Suprapubic skin (tissue), 4 donors: ENCODE results near the gene SLC17A1. TPM values are rescaled to one million over a fixed set of nuclear protein-coding genes. Genes with fewer than 3 reads are reported as not detected.

Source experiments
- DNase-seq, 2 donors: peaks; one replicate each; pipeline ENCODE4 v3.0.0-alpha.2; 2019; ENCODE audit warnings: low spot score in 2 of 2
- H3K27ac ChIP-seq: fragments of 200-600 bp; sonication (generic); one replicate; pipeline ENCODE4 v1.5.1; 2019
- H3K27me3 ChIP-seq: fragments of 200-600 bp; sonication (generic); one replicate; pipeline ENCODE4 v1.5.1; 2019
- H3K36me3 ChIP-seq: fragments of 200-600 bp; sonication (generic); one replicate; pipeline ENCODE4 v1.5.1; 2019
- H3K4me1 ChIP-seq: fragments of 200-600 bp; sonication (generic); one replicate; pipeline ENCODE4 v1.5.1; 2019
- H3K4me3 ChIP-seq: fragments of 200-600 bp; sonication (generic); one replicate; pipeline ENCODE4 v1.5.1; 2019; ENCODE audit warnings: mild to moderate bottlenecking
- H3K9me3 ChIP-seq: fragments of 200-600 bp; sonication (generic); one replicate; pipeline ENCODE4 v1.5.1; 2019
- EP300 ChIP-seq: sonication (generic); formaldehyde crosslinking; IDR thresholded peaks from one replicate; pipeline ENCODE4 v1.6.1; 2017; ENCODE audit warnings: antibody characterized with exemption
- POLR2A ChIP-seq, 2 donors: fragments of 450-650 bp; IDR thresholded peaks; one replicate each; pipeline ENCODE4 v1.6.1; 2017; ENCODE audit warnings: antibody characterized with exemption in 2 of 2, mild to moderate bottlenecking in 2 of 2, moderate library complexity in 2 of 2
- POLR2AphosphoS5 ChIP-seq, 3 donors: sonication (generic); formaldehyde crosslinking; IDR thresholded peaks; one replicate each; pipeline ENCODE4 v1.6.1; 2017; ENCODE audit warnings: antibody characterized with exemption in 3 of 3
- WGBS: methylation state at CpG from one replicate; pipeline ENCODE4 v1.1.5; 2018; 5-methylcytosine and 5-hydroxymethylcytosine counted together
- total RNA-seq, 4 donors: library from RNA; depleted of rRNA; stranded (reverse); fragments of >200 nt; gene quantifications; one replicate each; pipeline ENCODE4 v1.1.0, GENCODE V29; 2016
- TF ChIP-seq, protein P1 (sequence below), 2 donors: fragments of 200-600 bp in 1 of 2; fragments of 450-650 bp in 1 of 2; sonication (generic) in 1 of 2; IDR thresholded peaks; one replicate each; pipeline ENCODE4 v1.5.1; 2016 to 2019; ENCODE audit warnings: antibody characterized with exemption in 2 of 2, mild to moderate bottlenecking in 1 of 2, moderate library complexity in 1 of 2

Gene SLC17A1
- total RNA-seq, 4 donors from 2014 or later, result not detected

DNA sequence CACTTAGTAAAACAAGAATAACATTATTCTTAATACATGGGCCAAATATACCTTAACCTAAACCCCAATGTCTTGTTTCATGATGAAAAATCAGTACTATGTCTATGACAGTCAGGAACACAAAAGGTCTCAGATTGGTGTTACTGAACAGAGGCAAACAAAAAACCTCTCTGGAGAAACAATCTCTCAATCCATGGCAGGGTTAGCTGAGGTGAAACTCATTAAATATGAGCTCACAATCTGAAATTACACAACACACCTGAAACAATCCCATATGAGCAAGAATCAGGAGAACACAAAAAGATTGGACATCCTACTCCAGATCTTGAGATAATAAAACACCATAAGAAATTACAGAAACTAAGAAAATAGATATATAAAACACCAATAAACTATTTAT lies 83.8 kb downstream of the SLC17A1 start:
- Histone ChIP-seq H3K27me3 (no peaks in the 10 kb centered on the region), H3K9me3 (no peaks in the 10 kb centered on the region), H3K4me3 (no peak overlapping the region), H3K36me3 (no peaks in the 10 kb centered on the region), H3K27ac (no peak overlapping the region), H3K4me1 (no peaks in the 10 kb centered on the region)
- no peak for DNase-seq
- TF ChIP-seq, protein P1, sequence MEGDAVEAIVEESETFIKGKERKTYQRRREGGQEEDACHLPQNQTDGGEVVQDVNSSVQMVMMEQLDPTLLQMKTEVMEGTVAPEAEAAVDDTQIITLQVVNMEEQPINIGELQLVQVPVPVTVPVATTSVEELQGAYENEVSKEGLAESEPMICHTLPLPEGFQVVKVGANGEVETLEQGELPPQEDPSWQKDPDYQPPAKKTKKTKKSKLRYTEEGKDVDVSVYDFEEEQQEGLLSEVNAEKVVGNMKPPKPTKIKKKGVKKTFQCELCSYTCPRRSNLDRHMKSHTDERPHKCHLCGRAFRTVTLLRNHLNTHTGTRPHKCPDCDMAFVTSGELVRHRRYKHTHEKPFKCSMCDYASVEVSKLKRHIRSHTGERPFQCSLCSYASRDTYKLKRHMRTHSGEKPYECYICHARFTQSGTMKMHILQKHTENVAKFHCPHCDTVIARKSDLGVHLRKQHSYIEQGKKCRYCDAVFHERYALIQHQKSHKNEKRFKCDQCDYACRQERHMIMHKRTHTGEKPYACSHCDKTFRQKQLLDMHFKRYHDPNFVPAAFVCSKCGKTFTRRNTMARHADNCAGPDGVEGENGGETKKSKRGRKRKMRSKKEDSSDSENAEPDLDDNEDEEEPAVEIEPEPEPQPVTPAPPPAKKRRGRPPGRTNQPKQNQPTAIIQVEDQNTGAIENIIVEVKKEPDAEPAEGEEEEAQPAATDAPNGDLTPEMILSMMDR (IDR thresholded peaks at IDR 0.05), result no peak
- no peak for TF ChIP-seq POLR2A (IDR thresholded peaks at IDR 0.05)
- TF ChIP-seq POLR2AphosphoS5 (IDR thresholded peaks at IDR 0.05), result no peak
- no peak for TF ChIP-seq EP300

DNA sequence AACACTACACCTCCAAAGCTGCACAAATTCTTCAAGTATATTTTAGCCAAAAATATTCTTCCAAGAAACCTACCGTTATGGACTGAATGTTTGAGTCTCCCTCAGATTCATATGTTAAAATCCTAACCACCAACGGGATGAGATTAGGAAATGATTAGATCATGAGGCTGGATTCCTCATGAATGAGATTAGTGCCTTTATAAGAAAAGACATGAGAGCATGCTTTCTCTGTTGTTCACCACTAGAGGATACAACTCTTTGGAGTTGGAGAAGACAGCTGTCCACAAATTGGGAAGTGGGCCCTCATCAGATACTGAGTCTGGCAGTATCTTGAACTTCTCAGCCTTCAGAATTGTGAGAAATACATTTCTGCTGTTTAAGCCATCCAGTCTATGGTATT lies 84.4 kb downstream of the SLC17A1 start:
- Histone ChIP-seq H3K27ac (no peak overlapping the region), H3K9me3 (no peaks in the 10 kb centered on the region), H3K4me3 (no peak overlapping the region), H3K4me1 (no peaks in the 10 kb centered on the region), H3K36me3 (no peaks in the 10 kb centered on the region), H3K27me3 (no peaks in the 10 kb centered on the region)
- DNase-seq, result no peak
- 83% methylated on average over 2 of the region's 2 CpGs for WGBS
- TF ChIP-seq, protein P1 (IDR thresholded peaks at IDR 0.05), result no peak
- no peak for TF ChIP-seq POLR2AphosphoS5 (IDR thresholded peaks at IDR 0.05)

DNA sequence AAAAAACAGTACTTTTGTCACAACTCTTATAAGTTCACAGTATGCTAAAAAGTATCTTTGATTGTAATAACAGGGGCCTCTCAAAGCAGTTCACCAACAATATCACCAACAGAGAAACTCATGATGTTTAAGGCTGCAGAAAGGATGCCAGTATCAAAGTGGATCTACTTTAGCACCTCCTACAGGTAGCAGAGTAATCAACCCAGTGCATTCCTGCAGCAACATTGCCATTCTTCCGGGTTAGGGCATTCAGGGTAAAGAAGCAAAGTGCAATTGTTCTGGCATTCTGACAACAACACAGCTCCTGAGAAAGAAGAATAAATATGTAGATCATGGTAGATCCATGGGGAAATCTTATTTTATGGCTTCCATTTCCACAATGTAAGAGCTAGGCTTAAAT lies 84.9 kb downstream of the SLC17A1 start:
- H3K27me3 ChIP-seq, result no peaks in the 10 kb centered on the region
- DNase-seq, result no peak
- H3K9me3 ChIP-seq, result no peaks in the 10 kb centered on the region
- TF ChIP-seq EP300 (no peak), POLR2A (IDR thresholded peaks at IDR 0.05) (no peak), POLR2AphosphoS5 (IDR thresholded peaks at IDR 0.05) (no peak)
- TF ChIP-seq, protein P1 (IDR thresholded peaks at IDR 0.05), result no peak
- WGBS, result 83% methylated on average over 1 of the region's 1 CpG
- H3K27ac ChIP-seq, result no peak overlapping the region
- no peaks in the 10 kb centered on the region for H3K36me3 ChIP-seq
- H3K4me1 ChIP-seq, result no peaks in the 10 kb centered on the region
- H3K4me3 ChIP-seq, result no peak overlapping the region

DNA sequence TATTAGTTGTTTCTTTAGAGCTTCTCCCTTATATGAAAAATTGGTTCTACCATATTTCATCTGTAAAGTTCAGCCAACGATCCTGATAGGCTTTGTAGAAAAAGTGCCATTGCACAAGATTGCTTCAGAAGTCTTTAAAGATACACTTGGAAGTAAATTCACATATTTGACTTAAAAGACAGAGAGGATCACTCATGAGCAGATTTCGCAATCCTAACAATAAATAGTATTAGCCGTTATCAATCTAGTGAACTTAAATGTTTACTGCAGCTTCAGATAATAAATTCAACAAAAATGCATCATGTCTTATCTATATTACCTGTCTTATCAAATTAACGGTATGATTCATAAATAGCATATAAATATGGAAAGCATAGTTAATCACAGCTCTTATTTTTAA lies 86.0 kb downstream of the SLC17A1 start:
- no peak overlapping the region for H3K27ac ChIP-seq
- H3K9me3 ChIP-seq, result no peaks in the 10 kb centered on the region
- H3K36me3 ChIP-seq, result no peaks in the 10 kb centered on the region
- TF ChIP-seq POLR2AphosphoS5 (IDR thresholded peaks at IDR 0.05) (no peak), EP300 (no peak), POLR2A (IDR thresholded peaks at IDR 0.05) (no peak)
- TF ChIP-seq, protein P1 (IDR thresholded peaks at IDR 0.05), result no peak
- no peak overlapping the region for H3K4me3 ChIP-seq
- no peak for DNase-seq
- 58% methylated on average over 4 of the region's 4 CpGs for WGBS
- no peaks in the 10 kb centered on the region for H3K27me3 ChIP-seq
- no peaks in the 10 kb centered on the region for H3K4me1 ChIP-seq

DNA sequence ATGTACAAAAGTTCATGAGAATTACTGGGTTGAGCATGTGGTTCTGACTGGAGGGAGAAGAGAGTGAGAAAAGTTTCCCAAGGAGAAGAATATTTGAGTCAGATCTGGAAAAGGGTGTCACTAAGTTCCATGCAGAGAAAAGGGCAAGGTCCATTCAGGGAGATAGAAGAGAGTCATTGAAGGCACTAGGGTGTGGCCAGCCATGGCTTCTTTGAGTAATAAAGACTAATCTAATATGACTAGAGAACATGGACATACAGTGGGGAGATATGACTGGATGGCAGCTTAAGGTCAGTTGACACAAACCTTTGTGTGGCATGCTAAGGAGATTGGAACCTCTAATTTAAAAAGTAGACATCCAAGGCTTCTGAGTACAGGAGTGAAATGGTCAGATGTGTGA lies 88.0 kb downstream of the SLC17A1 start:
- Histone ChIP-seq H3K27me3 (no peaks in the 10 kb centered on the region), H3K4me1 (no peaks in the 10 kb centered on the region), H3K4me3 (no peak overlapping the region), H3K36me3 (no peaks in the 10 kb centered on the region), H3K27ac (no peak overlapping the region), H3K9me3 (no peaks in the 10 kb centered on the region)
- TF ChIP-seq, protein P1 (IDR thresholded peaks at IDR 0.05), result no peak
- TF ChIP-seq POLR2AphosphoS5 (IDR thresholded peaks at IDR 0.05) (no peak), EP300 (no peak), POLR2A (IDR thresholded peaks at IDR 0.05) (no peak)
- no peak for DNase-seq
